Vagina (tissue), 2 donors: Measurements from ENCODE around the gene FAM53A.

Experiments
- CTCF ChIP-seq, 3 experiments: fragments of 450-650 bp in 2 of 3; fragments of 200-600 bp in 1 of 3; sonication (generic) in 1 of 3; IDR thresholded peaks; one replicate each; pipeline ENCODE4 v1.5.1; 2017 to 2019; ENCODE audit warnings: antibody characterized with exemption in 3 of 3, mild to moderate bottlenecking in 2 of 3, moderate library complexity in 2 of 3
- POLR2A ChIP-seq, 2 donors: fragments of 450-650 bp; IDR thresholded peaks; one replicate each; pipeline ENCODE4 v1.6.1; 2017; ENCODE audit warnings: antibody characterized with exemption in 2 of 2, mild to moderate bottlenecking in 2 of 2, moderate library complexity in 2 of 2

GRCh38 chr4:1615786-1616556 is 68.1 kb downstream of the FAM53A start:
- TF ChIP-seq CTCF (IDR thresholded peaks at IDR 0.05) (no peak), POLR2A (IDR thresholded peaks at IDR 0.05) (no peak)
